UCSD-AML1 (cell line): ENCODE measurements around the gene LGALS3BP.

Experiments
- DNase-seq: peaks from one replicate; lab custom pipeline; 2025; ENCODE audit not compliant: unreplicated experiment; lab: John Stamatoyannopoulos, UW

Gene LGALS3BP

GRCh38 chr17:78999947-79000395 is 20.2 kb upstream of the LGALS3BP start:
- DNase-seq, result no peak

GRCh38 chr17:78999056-78999768 is 19.5 kb upstream of the LGALS3BP start:
- DNase-seq, result no peak

GRCh38 chr17:78998311-78999055 is 18.8 kb upstream of the LGALS3BP start:
- DNase-seq, result no peak

DNA sequence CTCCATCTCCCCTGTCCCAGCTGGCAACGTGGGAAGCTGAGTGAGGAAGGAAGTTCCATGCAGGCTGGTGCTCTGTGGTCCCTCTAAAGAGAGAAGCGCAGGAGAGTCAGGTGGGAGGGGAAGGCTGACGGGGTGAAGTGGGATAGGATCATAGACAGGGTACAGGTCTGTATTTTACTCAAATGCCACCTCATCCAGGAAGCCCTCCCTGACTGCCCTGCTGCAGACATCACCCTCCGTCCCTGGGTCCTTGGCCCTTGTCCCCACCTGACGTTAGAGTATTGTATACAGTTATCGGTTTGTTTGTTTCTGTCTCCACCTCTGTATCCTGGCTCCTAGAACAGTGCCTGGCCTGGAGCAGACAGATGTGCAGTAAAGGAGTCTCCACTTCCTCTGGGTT is 18.2 kb upstream of the LGALS3BP start:
- DNase-seq, result no peak

DNA sequence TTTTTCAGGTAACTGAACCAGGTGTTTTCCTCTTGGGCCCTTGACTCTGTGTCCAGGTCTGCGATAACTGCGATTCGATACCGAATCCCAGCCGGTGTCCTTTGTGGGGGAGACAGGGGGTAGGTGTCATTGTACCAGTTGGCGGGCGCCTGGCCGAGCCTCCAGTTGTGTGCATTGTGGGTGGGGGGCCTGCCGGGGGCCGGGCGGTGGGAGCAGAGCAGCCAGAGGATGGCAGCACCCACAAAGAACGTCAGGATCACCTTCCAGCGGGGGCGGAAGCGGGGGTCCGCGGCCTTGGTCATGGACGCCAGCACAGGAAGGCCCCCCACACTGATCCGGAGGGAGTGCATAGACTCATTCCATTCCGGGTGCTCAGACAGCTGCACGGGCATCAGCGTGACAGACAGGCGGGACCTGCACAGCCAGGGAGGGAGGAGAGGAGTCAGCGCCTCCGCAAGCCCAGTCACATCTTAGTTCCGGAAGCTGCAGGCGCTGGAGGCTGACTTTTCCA is 17.6 kb upstream of the LGALS3BP start:
- no peak for DNase-seq

DNA sequence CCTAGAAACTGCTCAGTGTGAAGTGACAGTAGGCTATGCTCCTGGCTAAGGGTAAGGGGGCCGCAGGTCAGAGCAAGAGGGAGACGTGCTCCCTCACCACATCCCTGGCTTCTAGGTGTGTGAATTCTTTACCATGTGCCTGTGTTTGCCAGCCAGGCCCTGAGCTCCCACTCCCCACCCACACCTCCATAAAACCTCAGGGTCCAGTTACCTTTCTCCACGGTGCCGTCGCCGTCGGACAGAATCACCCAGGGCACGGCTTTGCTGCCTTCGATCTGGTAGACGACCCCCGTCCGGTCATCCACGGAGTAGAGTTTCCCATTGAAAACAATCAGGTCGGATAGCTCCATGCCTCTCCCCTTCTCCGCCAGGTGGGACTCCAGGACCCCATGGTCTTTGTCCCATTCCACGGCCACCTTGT is 17.1 kb upstream of the LGALS3BP start:
- no peak for DNase-seq

DNA sequence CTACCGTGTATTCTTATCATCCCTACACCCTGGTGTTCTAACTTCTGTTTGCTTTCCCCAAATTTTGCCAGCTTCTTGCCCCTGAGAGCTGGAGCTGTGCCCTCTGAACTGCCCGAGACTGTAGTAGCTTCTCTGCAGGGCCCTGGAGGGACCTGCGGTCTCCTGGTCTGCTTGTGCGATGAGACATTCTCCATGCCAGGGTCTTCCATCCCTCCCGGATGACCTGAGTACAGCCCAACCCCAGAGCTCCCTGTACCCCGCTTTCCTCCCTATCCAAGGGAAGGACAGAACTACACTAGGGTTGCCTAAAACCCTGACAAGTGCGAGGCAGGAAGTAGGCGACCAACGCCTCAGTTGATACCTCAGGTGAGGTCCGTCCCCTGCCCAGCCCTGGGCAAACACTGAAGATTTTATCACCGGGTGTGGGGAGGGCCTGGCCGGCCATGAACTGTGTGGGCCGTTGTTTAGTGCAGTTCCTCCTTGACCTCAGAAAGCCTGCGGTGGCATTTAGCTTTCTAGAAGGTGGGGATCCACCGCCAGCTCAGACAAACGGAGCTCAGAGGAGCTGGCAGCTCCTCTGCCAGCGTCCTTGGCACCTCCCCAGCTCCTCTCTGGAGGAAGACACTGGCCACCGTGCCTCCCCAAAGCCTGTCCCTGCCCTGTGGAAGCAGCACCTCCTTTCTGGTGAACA is 16.2 kb upstream of the LGALS3BP start:
- DNase-seq, result no peak

DNA sequence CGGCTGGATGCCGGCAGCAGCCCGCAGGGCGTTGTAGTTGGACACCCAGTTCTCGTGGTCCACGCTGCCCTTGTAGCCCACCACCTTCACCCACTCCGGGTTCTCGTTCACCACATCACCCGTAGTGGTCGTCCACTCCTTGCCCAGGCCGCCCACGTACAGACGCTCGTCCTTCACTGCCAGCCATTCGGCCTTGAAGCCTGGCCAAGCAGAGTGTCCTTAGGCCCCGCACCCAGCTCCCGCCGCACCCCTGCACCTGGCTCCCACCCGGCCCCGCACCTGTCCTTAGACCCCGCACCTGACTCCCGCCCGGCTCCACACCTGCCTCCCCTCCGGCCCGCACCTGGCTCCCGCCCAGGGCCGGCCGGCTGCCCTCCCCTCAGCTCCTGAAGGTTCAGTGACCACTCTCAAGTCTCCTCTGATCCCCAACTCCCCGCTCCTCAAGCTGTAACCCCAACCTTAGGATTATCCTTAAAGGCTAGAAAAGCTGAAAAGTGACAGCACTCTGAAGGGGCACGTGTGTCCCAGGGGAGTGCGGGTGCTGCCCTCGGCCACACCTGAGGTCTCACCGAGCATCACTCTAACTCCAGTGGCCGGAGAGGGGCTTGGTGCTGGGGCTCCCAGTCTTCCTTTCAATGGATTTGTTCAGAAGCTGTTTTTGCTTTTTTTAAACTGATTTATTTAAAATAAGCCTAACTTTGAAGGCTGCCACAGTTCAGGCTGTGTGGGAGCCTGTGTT is 15.5 kb upstream of the LGALS3BP start:
- DNase-seq, result no peak

- DNase-seq, result no peak
These were observed 14.4 kb upstream of the LGALS3BP start for GRCh38 chr17:78993981-78994671.

- peak; percentile 29 for DNase-seq
These were observed 13.7 kb upstream of the LGALS3BP start for GRCh38 chr17:78993241-78993956.

DNA sequence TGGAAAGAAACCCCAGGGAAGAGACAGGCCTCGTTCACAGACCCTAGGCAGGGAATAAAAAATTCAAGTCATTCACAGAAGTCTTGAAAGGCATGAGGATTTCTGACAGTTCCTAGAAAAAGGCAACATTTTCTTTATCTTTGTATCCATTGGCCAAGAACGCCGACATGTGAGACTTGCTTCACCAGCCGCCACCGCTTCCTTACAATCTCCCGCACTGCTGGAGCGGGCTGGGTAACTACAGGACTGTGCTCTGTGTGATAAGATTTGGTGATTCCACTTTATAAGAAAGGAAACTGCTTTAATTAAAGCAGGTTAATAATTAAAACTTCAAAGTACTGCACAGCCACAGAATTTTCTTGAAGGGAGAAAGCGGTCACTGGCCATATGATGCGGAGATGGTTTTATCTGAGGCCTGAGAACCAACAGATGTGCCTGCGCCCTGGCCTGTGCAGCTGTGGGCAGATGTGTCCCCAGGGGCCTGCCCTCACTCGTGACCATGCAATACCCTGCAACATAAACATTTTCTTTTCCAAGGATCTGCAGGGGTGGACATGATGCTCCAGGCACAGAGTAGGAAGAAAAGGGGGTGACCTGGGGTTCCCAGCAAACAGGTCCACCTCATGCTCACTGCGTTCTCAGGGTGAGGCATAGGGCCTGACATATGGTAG is 13.0 kb upstream of the LGALS3BP start:
- no peak for DNase-seq

DNA sequence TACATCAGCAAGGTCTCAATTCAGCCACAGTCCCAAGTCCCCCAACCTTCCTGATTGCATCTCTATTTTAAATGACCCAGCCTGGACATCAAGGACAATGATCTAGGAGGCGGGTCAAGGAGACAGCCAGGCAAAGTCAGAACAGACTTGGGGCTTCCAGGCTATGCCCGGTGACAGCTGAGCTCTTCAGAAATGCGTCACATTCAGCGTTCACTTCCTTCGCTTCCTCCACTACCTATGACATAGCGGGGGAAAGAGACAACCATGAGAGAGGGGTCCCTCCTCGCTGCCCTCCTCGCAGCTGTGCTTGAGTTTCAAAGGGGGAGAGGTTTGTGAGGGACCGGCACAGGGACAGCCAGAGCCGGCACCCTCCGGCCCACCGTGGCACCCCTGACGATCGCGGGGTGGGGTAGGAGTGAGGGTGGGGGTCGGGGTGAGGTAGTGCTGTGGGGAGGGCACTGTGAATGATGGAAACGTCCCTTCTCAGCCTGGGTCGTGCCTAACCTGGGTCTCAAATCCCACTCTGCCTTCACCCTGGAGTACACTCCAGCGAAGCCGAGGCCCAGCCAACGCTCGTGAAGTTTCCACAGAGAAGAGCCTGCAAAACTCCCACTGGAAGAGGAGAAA is 12.3 kb upstream of the LGALS3BP start:
- no peak for DNase-seq

- DNase-seq, result no peak
These were observed 11.5 kb upstream of the LGALS3BP start for GRCh38 chr17:78991017-78991738.

DNA sequence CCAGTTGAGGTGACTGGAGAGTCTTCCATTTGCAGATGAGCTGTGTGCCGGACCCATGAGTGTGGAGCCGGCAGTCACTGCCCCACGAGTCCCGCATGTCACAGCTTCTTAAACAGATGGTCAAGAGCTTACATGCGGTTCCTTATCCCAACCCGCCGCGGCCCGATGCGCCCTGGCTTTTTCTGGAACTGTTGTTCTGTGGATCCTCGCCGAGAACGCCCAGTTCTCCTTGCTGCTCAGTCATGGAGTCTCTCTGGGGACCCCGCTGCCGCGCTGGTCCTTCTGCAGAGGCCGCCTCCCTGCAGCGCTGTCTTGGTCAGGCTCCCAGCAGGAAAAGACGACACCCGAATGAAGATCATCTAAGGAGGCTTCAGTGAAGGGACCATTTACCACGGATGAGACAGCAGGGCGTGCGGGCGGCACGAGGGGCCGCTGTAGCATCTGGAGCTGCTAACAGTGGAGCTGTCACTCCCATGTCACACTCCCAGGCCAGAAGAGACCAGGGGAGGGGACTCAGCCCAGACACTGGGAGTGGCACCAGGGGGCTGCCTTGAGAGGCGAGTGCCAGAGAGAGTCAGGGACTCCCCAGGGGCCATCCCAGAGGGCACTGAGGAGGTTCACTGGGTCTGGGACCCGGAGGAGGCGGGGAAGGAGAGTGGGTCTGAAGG is 10.8 kb upstream of the LGALS3BP start:
- DNase-seq, result no peak

GRCh38 chr17:78988152-78988551 is 8.4 kb upstream of the LGALS3BP start:
- DNase-seq, result no peak

GRCh38 chr17:78986649-78987328 is 7.1 kb upstream of the LGALS3BP start:
- peak; percentile 59 for DNase-seq

- DNase-seq, result peak; percentile 45
These were observed 6.4 kb upstream of the LGALS3BP start for GRCh38 chr17:78986048-78986648.
